A549 (cell line): ENCODE results near the gene IFITM1. TPM values are rescaled to one million over a fixed set of nuclear protein-coding genes. Genes with fewer than 3 reads are reported as not detected.

Experiments used
- ATAC-seq, 2 experiments: fragments of 200-7000 bp in 1 of 2; fragments of >200 bp in 1 of 2; cut with Nextera tagmentation in 1 of 2; cut with Tn5 transposase in 1 of 2; 3 replicates each; pipeline versions ENCODE4 v1.8.0 to v1.9.1; 2018 to 2020; ENCODE audit warnings: mild to moderate bottlenecking in 1 of 2, moderate library complexity in 1 of 2
- CTCF ChIA-PET: fragments of 300-600 bp; sonication (Branson Sonifier 250); formaldehyde crosslinking; extraction: SDS; loops from one replicate; lab custom pipeline; 2021; ENCODE audit warnings: antibody characterized with exemption, inconsistent platforms; lab: Yijun Ruan, JAX
- POLR2A ChIA-PET: fragments of 350-600 bp; formaldehyde crosslinking; extraction: SDS; loops from one replicate; lab custom pipeline; 2021; ENCODE audit warnings: antibody characterized with exemption, inconsistent platforms; lab: Yijun Ruan, JAX
- DNase-seq, 2 experiments: peaks; one replicate each; pipeline versions ENCODE4 v3.0.0 to v3.0.0-alpha.2; 2011 to 2016; ENCODE audit warnings: low read depth in 1 of 2, low spot score in 1 of 2
- FAIRE-seq: peaks from 2 replicates; lab custom pipeline; 2011; peaks lifted over from hg19 to GRCh38; lab: Jason Lieb, UNC
- H3K27ac ChIP-seq, 2 experiments: fragments of >200 bp; sonication (Bioruptor Twin); formaldehyde crosslinking; 3 replicates each; pipeline ENCODE4 v1.5.1; 2016 to 2017
- H3K4me1 ChIP-seq: fragments of >200 bp; sonication (Bioruptor Twin); formaldehyde crosslinking; 3 replicates; pipeline ENCODE4 v1.6.1; 2016
- H3K4me2 ChIP-seq: fragments of >200 bp; sonication (Bioruptor Twin); formaldehyde crosslinking; 3 replicates; pipeline ENCODE4 v1.6.1; 2016
- H3K4me3 ChIP-seq: fragments of >200 bp; sonication (Bioruptor Twin); formaldehyde crosslinking; 3 replicates; pipeline ENCODE4 v1.5.1; 2016
- H3K9me3 ChIP-seq: fragments of >200 bp; sonication (Bioruptor Twin); formaldehyde crosslinking; 3 replicates; pipeline ENCODE4 v1.6.1; 2016
- ATOH8 ChIP-seq: fragments of 250-450 bp; sonication (Bioruptor Pico); IDR thresholded peaks from 2 replicates; pipeline ENCODE4 v1.5.0; 2020; ENCODE audit warnings: low read depth, mild to moderate bottlenecking, moderate library complexity
- WGBS: methylation state at CpG from one replicate; pipeline ENCODE4 v1.1.6; 2017; ENCODE audit errors: missing lambda C conversion rate; 5-methylcytosine and 5-hydroxymethylcytosine counted together
- polyA plus RNA-seq, 4 experiments: library from polyadenylated mRNA; depleted of rRNA in 3 of 4; stranded (reverse); fragments of >200 nt; fragmentation: RNase III in 1 of 4; extraction: RNeasy Plus Mini Kit Qiagen cat#74134 plus additional on column Dnase treatment in 1 of 4; gene quantifications; 2 replicates in 3 of 4; 3 replicates in 1 of 4; pipeline ENCODE4 v1.2.3, GENCODE V29; 2011 to 2017
- small RNA-seq, 6 experiments: library from RNA; depleted of rRNA; stranded (forward); fragments of <200 nt; gene quantifications; one replicate each; pipeline ENCODE3, GENCODE V24; 2012
- TF ChIP-seq, protein P1 (sequence below): fragments of >200 bp; sonication (Bioruptor Twin); formaldehyde crosslinking; IDR thresholded peaks from 3 replicates; pipeline ENCODE4 v1.5.1; 2016

IFITM1 gene
- polyA plus RNA-seq, 2 of the 4 experiments (the other 2 are of a cell fraction), result 0.14 to 1.7 TPM

- ATAC-seq (peak; percentile 22 to 48; a peak in 3 of 6 replicates), FAIRE-seq (no peak)
- WGBS, result 53% methylated on average over 21 of the region's 24 CpGs
- ChIA-PET CTCF (interaction anchor here (0.6 to 9.4 kb wide), 14 partner anchors 9 to 227 kb away, joined by 3 to 75 read pairs (median 4); no protein-coding TSS in a partner anchor), POLR2A (no interaction called here)
- Histone ChIP-seq H3K4me2 (no peak overlapping the region), H3K4me3 (no peak overlapping the region), H3K4me1 (peaks cover 8% of the 10 kb centered on the region; the same call in 2 of the 3 replicates), H3K27ac (peak overlapping the region in 1 of 2 experiments; percentile 6; a peak in 1 of 6 replicates)
- TF ChIP-seq, protein P1, sequence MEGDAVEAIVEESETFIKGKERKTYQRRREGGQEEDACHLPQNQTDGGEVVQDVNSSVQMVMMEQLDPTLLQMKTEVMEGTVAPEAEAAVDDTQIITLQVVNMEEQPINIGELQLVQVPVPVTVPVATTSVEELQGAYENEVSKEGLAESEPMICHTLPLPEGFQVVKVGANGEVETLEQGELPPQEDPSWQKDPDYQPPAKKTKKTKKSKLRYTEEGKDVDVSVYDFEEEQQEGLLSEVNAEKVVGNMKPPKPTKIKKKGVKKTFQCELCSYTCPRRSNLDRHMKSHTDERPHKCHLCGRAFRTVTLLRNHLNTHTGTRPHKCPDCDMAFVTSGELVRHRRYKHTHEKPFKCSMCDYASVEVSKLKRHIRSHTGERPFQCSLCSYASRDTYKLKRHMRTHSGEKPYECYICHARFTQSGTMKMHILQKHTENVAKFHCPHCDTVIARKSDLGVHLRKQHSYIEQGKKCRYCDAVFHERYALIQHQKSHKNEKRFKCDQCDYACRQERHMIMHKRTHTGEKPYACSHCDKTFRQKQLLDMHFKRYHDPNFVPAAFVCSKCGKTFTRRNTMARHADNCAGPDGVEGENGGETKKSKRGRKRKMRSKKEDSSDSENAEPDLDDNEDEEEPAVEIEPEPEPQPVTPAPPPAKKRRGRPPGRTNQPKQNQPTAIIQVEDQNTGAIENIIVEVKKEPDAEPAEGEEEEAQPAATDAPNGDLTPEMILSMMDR, result peak; percentile 18; the same call in 1 of the 3 replicates
- no peak for TF ChIP-seq ATOH8 (CRISPR knock-in tag)
- TF ChIP-seq, all 56 proteins: peak for 1
- H3K9me3 ChIP-seq, result peaks cover 16% of the 10 kb centered on the region; the same call in 2 of the 3 replicates
- DNase-seq, result peak; percentile 38 to 64
These were observed 50.3 kb downstream of the IFITM1 start for GRCh38 chr11:363948-364761.

Small RNA genes lying within 50 kb of the gene (small RNA-seq; reads per million reads assigned to genes)
- 0 to 0.26 (median 0) reads per million in 6 experiments for gene AC136475.6

Other genes with a start within 250 kb of the IFITM1 start
- not detected in 2 replicates for gene SCGB1C1, start 121.0 kb upstream of the IFITM1 start, polyA plus RNA-seq (2011; rRNA removed)
- gene SCGB1C1, start 121.0 kb upstream of the IFITM1 start, polyA plus RNA-seq (2017; fragmentation: RNase III; extraction: RNeasy Plus Mini Kit Qiagen cat#74134 plus additional on column Dnase treatment), result not detected in 3 replicates
- 44.5 and 54.0 TPM in 2 replicates for gene BET1L, start 106.6 kb upstream of the IFITM1 start, polyA plus RNA-seq (2011; rRNA removed)
- gene BET1L, start 106.6 kb upstream of the IFITM1 start, polyA plus RNA-seq (2017; fragmentation: RNase III; extraction: RNeasy Plus Mini Kit Qiagen cat#74134 plus additional on column Dnase treatment), result 26.4 to 28.5 TPM (median 28.3 TPM) in 3 replicates
- 82.0 and 119 TPM in 2 replicates for gene RIC8A, start 106.3 kb upstream of the IFITM1 start, polyA plus RNA-seq (2011; rRNA removed)
- 101 to 111 TPM (median 108 TPM) in 3 replicates for gene RIC8A, start 106.3 kb upstream of the IFITM1 start, polyA plus RNA-seq (2017; fragmentation: RNase III; extraction: RNeasy Plus Mini Kit Qiagen cat#74134 plus additional on column Dnase treatment)
- gene SIRT3, start 77.7 kb upstream of the IFITM1 start, polyA plus RNA-seq (2011; rRNA removed), result 18.4 and 22.3 TPM in 2 replicates
- gene SIRT3, start 77.7 kb upstream of the IFITM1 start, polyA plus RNA-seq (2017; fragmentation: RNase III; extraction: RNeasy Plus Mini Kit Qiagen cat#74134 plus additional on column Dnase treatment), result 19.2 to 20.8 TPM (median 20.3 TPM) in 3 replicates
- gene PSMD13, start 77.1 kb upstream of the IFITM1 start, polyA plus RNA-seq (2011; rRNA removed), result 144 and 153 TPM in 2 replicates
- 198 to 215 TPM (median 198 TPM) in 3 replicates for gene PSMD13, start 77.1 kb upstream of the IFITM1 start, polyA plus RNA-seq (2017; fragmentation: RNase III; extraction: RNeasy Plus Mini Kit Qiagen cat#74134 plus additional on column Dnase treatment)
- gene NLRP6, start 35.6 kb upstream of the IFITM1 start, polyA plus RNA-seq (2011; rRNA removed), result 0.03 TPM in 1 of 2 replicates, not detected in the other
- gene NLRP6, start 35.6 kb upstream of the IFITM1 start, polyA plus RNA-seq (2017; fragmentation: RNase III; extraction: RNeasy Plus Mini Kit Qiagen cat#74134 plus additional on column Dnase treatment), result not detected in 3 replicates
- 7.2 and 7.9 TPM in 2 replicates for gene PGGHG, start 24.9 kb upstream of the IFITM1 start, polyA plus RNA-seq (2011; rRNA removed)
- 12.9 to 19.5 TPM (median 18.3 TPM) in 3 replicates for gene PGGHG, start 24.9 kb upstream of the IFITM1 start, polyA plus RNA-seq (2017; fragmentation: RNase III; extraction: RNeasy Plus Mini Kit Qiagen cat#74134 plus additional on column Dnase treatment)
- not detected in 2 replicates for gene IFITM5, start 14.5 kb upstream of the IFITM1 start, polyA plus RNA-seq (2011; rRNA removed)
- gene IFITM5, start 14.5 kb upstream of the IFITM1 start, polyA plus RNA-seq (2017; fragmentation: RNase III; extraction: RNeasy Plus Mini Kit Qiagen cat#74134 plus additional on column Dnase treatment), result not detected in 3 replicates
- gene IFITM2, start 6.2 kb upstream of the IFITM1 start, polyA plus RNA-seq (2011; rRNA removed), result 36.4 and 61.3 TPM in 2 replicates
- 38.8 to 52.7 TPM (median 43.6 TPM) in 3 replicates for gene IFITM2, start 6.2 kb upstream of the IFITM1 start, polyA plus RNA-seq (2017; fragmentation: RNase III; extraction: RNeasy Plus Mini Kit Qiagen cat#74134 plus additional on column Dnase treatment)
- 8.6 and 10.8 TPM in 2 replicates for gene IFITM3, start 6.8 kb downstream of the IFITM1 start, polyA plus RNA-seq (2011; rRNA removed)
- gene IFITM3, start 6.8 kb downstream of the IFITM1 start, polyA plus RNA-seq (2017; fragmentation: RNase III; extraction: RNeasy Plus Mini Kit Qiagen cat#74134 plus additional on column Dnase treatment), result 8.3 to 13.5 TPM (median 11.3 TPM) in 3 replicates
- 5.1 and 5.3 TPM in 2 replicates for gene B4GALNT4, start 55.5 kb downstream of the IFITM1 start, polyA plus RNA-seq (2011; rRNA removed)
- 20.4 to 28.0 TPM (median 27.5 TPM) in 3 replicates for gene B4GALNT4, start 55.5 kb downstream of the IFITM1 start, polyA plus RNA-seq (2017; fragmentation: RNase III; extraction: RNeasy Plus Mini Kit Qiagen cat#74134 plus additional on column Dnase treatment)
- gene PKP3, start 80.2 kb downstream of the IFITM1 start, polyA plus RNA-seq (2011; rRNA removed), result 12.1 and 13.9 TPM in 2 replicates
- gene PKP3, start 80.2 kb downstream of the IFITM1 start, polyA plus RNA-seq (2017; fragmentation: RNase III; extraction: RNeasy Plus Mini Kit Qiagen cat#74134 plus additional on column Dnase treatment), result 22.3 to 25.9 TPM (median 23.4 TPM) in 3 replicates
- 27.7 and 27.8 TPM in 2 replicates for gene SIGIRR, start 101.0 kb downstream of the IFITM1 start, polyA plus RNA-seq (2011; rRNA removed)
- 56.6 to 66.4 TPM (median 58.6 TPM) in 3 replicates for gene SIGIRR, start 101.0 kb downstream of the IFITM1 start, polyA plus RNA-seq (2017; fragmentation: RNase III; extraction: RNeasy Plus Mini Kit Qiagen cat#74134 plus additional on column Dnase treatment)
- 0.66 and 0.70 TPM in 2 replicates for gene ANO9, start 128.0 kb downstream of the IFITM1 start, polyA plus RNA-seq (2011; rRNA removed)
- 0.50 to 0.55 TPM (median 0.51 TPM) in 3 replicates for gene ANO9, start 128.0 kb downstream of the IFITM1 start, polyA plus RNA-seq (2017; fragmentation: RNase III; extraction: RNeasy Plus Mini Kit Qiagen cat#74134 plus additional on column Dnase treatment)
- gene PTDSS2, start 136.2 kb downstream of the IFITM1 start, polyA plus RNA-seq (2011; rRNA removed), result 23.4 and 28.9 TPM in 2 replicates
- gene PTDSS2, start 136.2 kb downstream of the IFITM1 start, polyA plus RNA-seq (2017; fragmentation: RNase III; extraction: RNeasy Plus Mini Kit Qiagen cat#74134 plus additional on column Dnase treatment), result 34.3 to 39.4 TPM (median 38.9 TPM) in 3 replicates
- 85.8 and 108 TPM in 2 replicates for gene RNH1, start 193.2 kb downstream of the IFITM1 start, polyA plus RNA-seq (2011; rRNA removed)
- 131 to 135 TPM (median 135 TPM) in 3 replicates for gene RNH1, start 193.2 kb downstream of the IFITM1 start, polyA plus RNA-seq (2017; fragmentation: RNase III; extraction: RNeasy Plus Mini Kit Qiagen cat#74134 plus additional on column Dnase treatment)
- 56.3 and 63.3 TPM in 2 replicates for gene HRAS, start 221.5 kb downstream of the IFITM1 start, polyA plus RNA-seq (2011; rRNA removed)
- 86.9 to 96.3 TPM (median 88.2 TPM) in 3 replicates for gene HRAS, start 221.5 kb downstream of the IFITM1 start, polyA plus RNA-seq (2017; fragmentation: RNase III; extraction: RNeasy Plus Mini Kit Qiagen cat#74134 plus additional on column Dnase treatment)
- gene LRRC56, start 223.5 kb downstream of the IFITM1 start, polyA plus RNA-seq (2011; rRNA removed), result 0.30 and 0.32 TPM in 2 replicates
- 0.47 to 1.1 TPM (median 1.0 TPM) in 3 replicates for gene LRRC56, start 223.5 kb downstream of the IFITM1 start, polyA plus RNA-seq (2017; fragmentation: RNase III; extraction: RNeasy Plus Mini Kit Qiagen cat#74134 plus additional on column Dnase treatment)
- 1.7 and 2.2 TPM in 2 replicates for gene LMNTD2, start 246.7 kb downstream of the IFITM1 start, polyA plus RNA-seq (2011; rRNA removed)
- gene LMNTD2, start 246.7 kb downstream of the IFITM1 start, polyA plus RNA-seq (2017; fragmentation: RNase III; extraction: RNeasy Plus Mini Kit Qiagen cat#74134 plus additional on column Dnase treatment), result 2.6 to 4.2 TPM (median 3.5 TPM) in 3 replicates
- 18.4 and 19.0 TPM in 2 replicates for gene RASSF7, start 246.9 kb downstream of the IFITM1 start, polyA plus RNA-seq (2011; rRNA removed)
- 27.7 to 30.7 TPM (median 30.5 TPM) in 3 replicates for gene RASSF7, start 246.9 kb downstream of the IFITM1 start, polyA plus RNA-seq (2017; fragmentation: RNase III; extraction: RNeasy Plus Mini Kit Qiagen cat#74134 plus additional on column Dnase treatment)